A549 (cell line): Measurements from ENCODE around the gene CXCR5. TPM values are rescaled to one million over a fixed set of nuclear protein-coding genes. Genes with fewer than 3 reads are reported as not detected.

Source experiments
- ATAC-seq, 2 experiments: fragments of 200-7000 bp in 1 of 2; fragments of >200 bp in 1 of 2; cut with Nextera tagmentation in 1 of 2; cut with Tn5 transposase in 1 of 2; 3 replicates each; pipeline versions ENCODE4 v1.8.0 to v1.9.1; 2018 to 2020; ENCODE audit warnings: mild to moderate bottlenecking in 1 of 2, moderate library complexity in 1 of 2
- CTCF ChIA-PET: fragments of 300-600 bp; sonication (Branson Sonifier 250); formaldehyde crosslinking; extraction: SDS; loops from one replicate; lab custom pipeline; 2021; ENCODE audit warnings: antibody characterized with exemption, inconsistent platforms; lab: Yijun Ruan, JAX
- POLR2A ChIA-PET: fragments of 350-600 bp; formaldehyde crosslinking; extraction: SDS; loops from one replicate; lab custom pipeline; 2021; ENCODE audit warnings: antibody characterized with exemption, inconsistent platforms; lab: Yijun Ruan, JAX
- DNase-seq, 2 experiments: peaks; one replicate each; pipeline versions ENCODE4 v3.0.0 to v3.0.0-alpha.2; 2011 to 2016; ENCODE audit warnings: low read depth in 1 of 2, low spot score in 1 of 2
- FAIRE-seq: peaks from 2 replicates; lab custom pipeline; 2011; peaks lifted over from hg19 to GRCh38; lab: Jason Lieb, UNC
- H3K27ac ChIP-seq, 2 experiments: fragments of >200 bp; sonication (Bioruptor Twin); formaldehyde crosslinking; 3 replicates each; pipeline ENCODE4 v1.5.1; 2016 to 2017
- H3K4me1 ChIP-seq: fragments of >200 bp; sonication (Bioruptor Twin); formaldehyde crosslinking; 3 replicates; pipeline ENCODE4 v1.6.1; 2016
- H3K4me2 ChIP-seq: fragments of >200 bp; sonication (Bioruptor Twin); formaldehyde crosslinking; 3 replicates; pipeline ENCODE4 v1.6.1; 2016
- H3K4me3 ChIP-seq: fragments of >200 bp; sonication (Bioruptor Twin); formaldehyde crosslinking; 3 replicates; pipeline ENCODE4 v1.5.1; 2016
- H3K9me3 ChIP-seq: fragments of >200 bp; sonication (Bioruptor Twin); formaldehyde crosslinking; 3 replicates; pipeline ENCODE4 v1.6.1; 2016
- HDAC2 ChIP-seq: fragments of 200-600 bp; sonication (generic); IDR thresholded peaks from 2 replicates; pipeline ENCODE4 v1.6.1; 2016
- JUN ChIP-seq, 2 experiments: fragments of >200 bp; sonication (Bioruptor Twin); formaldehyde crosslinking; IDR thresholded peaks; 2 replicates in 1 of 2; 3 replicates in 1 of 2; pipeline ENCODE4 v1.6.1; 2016 to 2017
- MAFK ChIP-seq: fragments of 450-650 bp; IDR thresholded peaks from 2 replicates; pipeline ENCODE4 v1.6.1; 2014; ENCODE audit not compliant: partially characterized antibody
- MAZ ChIP-seq: fragments of 150-350 bp; IDR thresholded peaks from 2 replicates; pipeline ENCODE4 v1.6.1; 2014; ENCODE audit warnings: antibody characterized with exemption, low read depth, low read length, borderline replicate concordance
- MYC ChIP-seq: IDR thresholded peaks from 2 replicates; pipeline ENCODE4 v1.6.1; 2012; ENCODE audit warnings: mild to moderate bottlenecking, inconsistent platforms, low read length, improper control_type of control experiment, borderline replicate concordance
- NPAS2 ChIP-seq: fragments of 250-450 bp; sonication (Bioruptor Pico); IDR thresholded peaks from 2 replicates; pipeline ENCODE4 v1.8.0; 2022; ENCODE audit warnings: mild to moderate bottlenecking, moderate library complexity, borderline replicate concordance
- PBX3 ChIP-seq: IDR thresholded peaks from 2 replicates; pipeline ENCODE4 v1.6.1; 2012
- POLR2AphosphoS2 ChIP-seq: conservative IDR thresholded peaks from 2 replicates; pipeline ENCODE4 v1.6.1; 2012; ENCODE audit warnings: low read length, improper control_type of control experiment, inconsistent platforms
- RARB ChIP-seq: fragments of 250-450 bp; sonication (Bioruptor Pico); IDR thresholded peaks from 2 replicates; pipeline ENCODE4 v1.8.0; 2021; ENCODE audit warnings: mild to moderate bottlenecking, moderate library complexity
- RNF2 ChIP-seq: fragments of 200-600 bp; sonication (generic); IDR thresholded peaks from 2 replicates; pipeline ENCODE4 v1.6.1; 2016; ENCODE audit warnings: low read depth, mild to moderate bottlenecking, antibody characterized with exemption, moderate library complexity, borderline replicate concordance
- ZC3H11A ChIP-seq: fragments of 450-650 bp; IDR thresholded peaks from 2 replicates; pipeline ENCODE4 v1.6.1; 2014; ENCODE audit warnings: antibody characterized with exemption, mild to moderate bottlenecking
- ZFP36 ChIP-seq: fragments of 450-650 bp; IDR thresholded peaks from 2 replicates; pipeline ENCODE4 v1.6.1; 2014; ENCODE audit warnings: borderline replicate concordance; ENCODE audit not compliant: partially characterized antibody
- ZSCAN20 ChIP-seq: fragments of 250-450 bp; sonication (Bioruptor Pico); IDR thresholded peaks from 2 replicates; pipeline ENCODE4 v1.8.0; 2022; ENCODE audit warnings: mild to moderate bottlenecking, moderate library complexity
- WGBS: methylation state at CpG from one replicate; pipeline ENCODE4 v1.1.6; 2017; ENCODE audit errors: missing lambda C conversion rate; 5-methylcytosine and 5-hydroxymethylcytosine counted together
- polyA plus RNA-seq, 4 experiments: library from polyadenylated mRNA; depleted of rRNA in 3 of 4; stranded (reverse); fragments of >200 nt; fragmentation: RNase III in 1 of 4; extraction: RNeasy Plus Mini Kit Qiagen cat#74134 plus additional on column Dnase treatment in 1 of 4; gene quantifications; 2 replicates in 3 of 4; 3 replicates in 1 of 4; pipeline ENCODE4 v1.2.3, GENCODE V29; 2011 to 2017

Gene CXCR5
- polyA plus RNA-seq, 2 of the 4 experiments (the other 2 are of a cell fraction): 0.04 TPM; not detected in 1

GRCh38 chr11:118922745-118923627, 39.3 kb downstream of the CXCR5 start:
- CTCF ChIA-PET: interaction anchor here (0.8 to 4.1 kb wide), 6 partner anchors 10 to 234 kb away, joined by 3 to 16 read pairs (median 4); partner anchors contain the start of genes DDX6 and UPK2
- FAIRE-seq (no peak), DNase-seq (no peak), ATAC-seq (no peak)
- peak overlapping the region; percentile 62 for H3K4me3 ChIP-seq
- peaks cover 32% of the 10 kb centered on the region for H3K4me1 ChIP-seq
- TF ChIP-seq ZSCAN20 (CRISPR knock-in tag) (no peak), ZC3H11A (no peak), MAFK (no peak), MYC (no peak), POLR2AphosphoS2 (no peak), RARB (CRISPR knock-in tag) (no peak)
- H3K4me2 ChIP-seq: peak overlapping the region; percentile 100
- 2% methylated on average over 6 of the region's 9 CpGs for WGBS
- POLR2A ChIA-PET: no interaction called here
- H3K27ac ChIP-seq: peak overlapping the region; percentile 98 to 100
- no peaks in the 10 kb centered on the region for H3K9me3 ChIP-seq

GRCh38 chr11:118923721-118924587, 40.3 kb downstream of the CXCR5 start:
- ATAC-seq (no peak), DNase-seq (no peak), FAIRE-seq (no peak)
- Histone ChIP-seq H3K4me2 (peak overlapping the region; percentile 100), H3K4me1 (peaks cover 26% of the 10 kb centered on the region), H3K4me3 (peak overlapping the region; percentile 62), H3K27ac (peak overlapping the region; percentile 98 to 100), H3K9me3 (no peaks in the 10 kb centered on the region)
- ChIA-PET CTCF (interaction anchor here (4.1 to 4.6 kb wide), 2 partner anchors 132 to 235 kb away, joined by 15 to 16 read pairs; partner anchors contain the start of gene DDX6), POLR2A (no interaction called here)
- TF ChIP-seq MAZ: no peak
- no peak for TF ChIP-seq HDAC2
- no peak for TF ChIP-seq NPAS2
- TF ChIP-seq ZFP36: no peak
- no peak for TF ChIP-seq ZC3H11A
- TF ChIP-seq MYC: no peak
- WGBS: 0% methylated on average over 6 of the region's 7 CpGs

GRCh38 chr11:118924591-118925585, 41.2 kb downstream of the CXCR5 start:
- H3K9me3 ChIP-seq: no peaks in the 10 kb centered on the region
- peak overlapping the region; percentile 98 to 100 for H3K27ac ChIP-seq
- ChIA-PET POLR2A (interaction anchor here (1.0 to 2.3 kb wide), 3 partner anchors 14 to 132 kb away, joined by 4 to 53 read pairs (median 6); no protein-coding TSS in a partner anchor), CTCF (interaction anchor here (0.6 to 4.6 kb wide), 5 partner anchors 36 to 236 kb away, joined by 3 to 16 read pairs (median 3); partner anchors contain the start of gene DDX6)
- no peak for FAIRE-seq
- H3K4me3 ChIP-seq: peak overlapping the region; percentile 62
- peak; percentile 33; the same call in 1 of the 2 replicates for TF ChIP-seq PBX3
- peak in 1 of 2 experiments; percentile 9; a peak in 1 of 5 replicates for TF ChIP-seq JUN (IDR thresholded peaks at IDR 0.05)
- TF ChIP-seq RNF2: no peak
- 0% methylated on average over 5 of the region's 45 CpGs for WGBS
- DNase-seq: peak in 1 of 2 experiments; percentile 49
- no peak for ATAC-seq
- peak overlapping the region; percentile 100 for H3K4me2 ChIP-seq
- H3K4me1 ChIP-seq: peaks cover 23% of the 10 kb centered on the region
